Heart left ventricle (tissue), 16 donors: ENCODE measurements around the gene C5. TPM values are rescaled to one million over a fixed set of nuclear protein-coding genes. Genes with fewer than 3 reads are reported as not detected.

Experiments used
- ATAC-seq, 4 donors: fragments of 200-7000 bp; cut with Tn5 transposase; one replicate each; pipeline ENCODE4 v1.9.1; 2020 to 2022; ENCODE audit warnings: moderate library complexity in 4 of 4, mild to moderate bottlenecking in 3 of 4, moderate number of reproducible peaks in 1 of 4
- DNase-seq, 5 donors: peaks; one replicate each; pipeline ENCODE4 v3.0.0-alpha.2; 2020
- H3K27ac ChIP-seq, 12 donors: fragments of 200-600 bp; sonication (generic) in 4 of 12; one replicate each; pipeline versions ENCODE4 v1.5.0 to v1.8.0; 2016 to 2022; ENCODE audit warnings: mild to moderate bottlenecking in 2 of 12
- H3K27me3 ChIP-seq, 9 donors: fragments of 200-600 bp; sonication (generic) in 2 of 9; one replicate each; pipeline versions ENCODE4 v1.5.1 to v1.8.0; 2016 to 2022; ENCODE audit warnings: mild to moderate bottlenecking in 3 of 9
- H3K36me3 ChIP-seq, 9 donors: fragments of 200-600 bp; sonication (generic) in 2 of 9; one replicate each; pipeline versions ENCODE4 v1.5.0 to v1.8.0; 2018 to 2022; ENCODE audit warnings: mild to moderate bottlenecking in 2 of 9
- H3K4me1 ChIP-seq, 12 donors: fragments of 200-600 bp; sonication (generic) in 4 of 12; one replicate each; pipeline versions ENCODE4 v1.5.0 to v1.8.0; 2016 to 2022; ENCODE audit warnings: mild to moderate bottlenecking in 3 of 12
- H3K4me3 ChIP-seq, 12 donors: fragments of 200-600 bp; sonication (generic) in 4 of 12; one replicate each; pipeline versions ENCODE4 v1.5.0 to v1.8.0; 2017 to 2022; ENCODE audit warnings: mild to moderate bottlenecking in 9 of 12, moderate library complexity in 4 of 12
- H3K9me3 ChIP-seq, 12 donors: fragments of 200-600 bp; sonication (generic) in 4 of 12; one replicate each; pipeline versions ENCODE4 v1.5.0 to v1.8.0; 2016 to 2022; ENCODE audit warnings: mild to moderate bottlenecking in 1 of 12
- POLR2A ChIP-seq, 2 donors: fragments of 450-650 bp; IDR thresholded peaks; one replicate each; pipeline ENCODE4 v1.6.1; 2017; ENCODE audit warnings: antibody characterized with exemption in 2 of 2, mild to moderate bottlenecking in 2 of 2, moderate library complexity in 2 of 2
- WGBS, 4 donors: extraction: QIAGEN DNeasy Blood & Tissue Kit in 2 of 4; methylation state at CpG; one replicate each; pipeline versions ENCODE4 v1.1.5 to v1.1.7; 2013 to 2018; 5-methylcytosine and 5-hydroxymethylcytosine counted together
- intact Hi-C, 10 donors: fragments of 100-400 bp; cut with DNase I; formaldehyde crosslinking; loops; one replicate each; pipeline versions ENCODE4 v1.11.1 to v1.14.2; 2022
- polyA plus RNA-seq, 2 donors: library from polyadenylated mRNA; stranded (reverse); fragments of 200-250 nt; gene quantifications; one replicate each; pipeline ENCODE4 v1.2.3, GENCODE V29; 2013
- total RNA-seq, 9 donors: library from RNA; depleted of rRNA in 2 of 9; stranded (reverse); fragments of >200 nt in 2 of 9; fragmentation: NEBNext Ultra II Directional in 3 of 9; extraction: Animal tissue kit (Norgen Biotek cat#: 25700) in 3 of 9; gene quantifications; one replicate each; pipeline versions ENCODE4 v1.1.0 to v1.2.4, GENCODE V29; 2016 to 2023
- TF ChIP-seq, protein P1 (sequence below), 12 donors: fragments of 200-600 bp; sonication (generic) in 4 of 12; IDR thresholded peaks; one replicate each; pipeline versions ENCODE4 v1.5.0 to v1.8.0; 2018 to 2022; ENCODE audit warnings: antibody characterized with exemption in 12 of 12, mild to moderate bottlenecking in 5 of 12
- donor health status: ischemic (EF 13 %, LVEDD 7.1; RV severe dilation, severe dysfunction).
- donor health status: healthy with polysubstance abuse.
- donor health status: DM: no; HTN: yes; CAD: no.
- donor health status: DM: no; HTN: no; CAD: no.
- donor health status: ischemic (EF 25% LVEDD 6.9; RV normal size, moderate dysfunction).
- donor health status: ischemic (EF 25% LVEDD 5.7; RV mildly dilated, moderate dysfunction).
- donor health status: healthy.
- donor health status: DM: yes; HTN: yes; CAD: no.
- donor health status: ischemic (EF 35%, LVEDD 5.7; RV mildly dilated, moderate dysfunction).
- donor health status: nonischemic (EF 11% LVEDD 7.7; RV severe dilation, severe dysfunction).
- donor health status: DM: yes; HTN: yes; CAD: no.
- donor health status: PGD.
- donor health status: ischemic (EF 29% LVEDD 5.4; RV normal size, mild dysfunction).
- donor health status: nonischemic (EF 23%, LVEDD 6.1; RV moderate dilation, normal function).

The C5 gene
- total and polyA plus RNA-seq, 11 donors = 0.32 to 1.8 (median 0.54) TPM

DNA sequence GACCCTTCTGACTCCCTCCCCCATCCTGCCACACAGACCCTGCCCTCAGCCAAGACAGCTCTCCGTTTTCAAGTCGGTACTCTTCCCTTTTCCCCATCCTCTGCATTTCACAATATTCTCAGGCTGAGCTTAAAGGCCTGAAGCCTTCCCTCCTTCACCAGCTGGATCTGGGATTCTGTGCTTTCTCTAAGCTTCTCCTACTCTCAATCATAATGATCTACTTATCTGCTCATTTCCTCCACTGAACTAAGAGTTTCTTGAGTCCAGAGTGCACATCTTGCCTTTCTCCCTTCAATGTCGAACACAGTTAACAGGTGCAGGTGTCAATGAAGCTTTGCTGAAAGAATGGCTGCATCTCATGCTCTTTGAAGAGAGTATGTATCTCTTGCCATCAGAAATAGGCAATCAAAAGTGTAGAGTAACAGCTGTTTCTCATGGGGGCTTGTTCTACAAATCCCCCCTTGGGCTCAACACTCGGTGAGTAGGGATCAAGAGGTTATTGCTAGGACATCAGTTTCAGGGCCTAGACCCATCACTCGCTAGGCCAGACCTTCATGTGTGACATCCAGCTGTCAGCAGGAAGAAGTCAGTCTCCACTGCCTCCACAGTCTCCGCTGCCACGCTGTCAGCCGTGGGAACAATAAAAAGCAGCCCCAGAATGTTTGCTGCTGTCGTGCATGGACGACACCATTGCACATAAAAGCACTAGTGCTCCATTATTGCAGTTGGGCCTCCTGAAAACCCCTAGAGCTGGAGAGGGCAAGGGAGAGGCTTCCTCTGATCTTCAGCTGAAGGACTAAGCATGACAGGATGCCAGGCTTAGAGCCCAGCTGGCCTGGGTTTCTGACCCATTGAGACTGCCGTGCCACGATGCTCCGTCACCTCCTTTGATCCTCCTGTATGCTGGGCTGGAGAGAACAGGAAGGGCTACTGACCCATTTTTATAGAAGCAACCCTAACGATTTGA is 147.2 kb downstream of the C5 start:
- Histone ChIP-seq H3K27ac (peak overlapping the region in 1 of 12 donors; percentile 60), H3K4me1 (peaks cover 0 to 6% (median 0%) of the 10 kb centered on the region in 12 donors), H3K9me3 (no peaks in the 10 kb centered on the region), H3K27me3 (no peaks in the 10 kb centered on the region), H3K4me3 (no peak overlapping the region), H3K36me3 (peaks cover 0 to 44% (median 0%) of the 10 kb centered on the region in 9 donors)
- intact Hi-C loops = no loop called here
- TF ChIP-seq POLR2A (IDR thresholded peaks at IDR 0.05) = no peak
- TF ChIP-seq, protein P1, sequence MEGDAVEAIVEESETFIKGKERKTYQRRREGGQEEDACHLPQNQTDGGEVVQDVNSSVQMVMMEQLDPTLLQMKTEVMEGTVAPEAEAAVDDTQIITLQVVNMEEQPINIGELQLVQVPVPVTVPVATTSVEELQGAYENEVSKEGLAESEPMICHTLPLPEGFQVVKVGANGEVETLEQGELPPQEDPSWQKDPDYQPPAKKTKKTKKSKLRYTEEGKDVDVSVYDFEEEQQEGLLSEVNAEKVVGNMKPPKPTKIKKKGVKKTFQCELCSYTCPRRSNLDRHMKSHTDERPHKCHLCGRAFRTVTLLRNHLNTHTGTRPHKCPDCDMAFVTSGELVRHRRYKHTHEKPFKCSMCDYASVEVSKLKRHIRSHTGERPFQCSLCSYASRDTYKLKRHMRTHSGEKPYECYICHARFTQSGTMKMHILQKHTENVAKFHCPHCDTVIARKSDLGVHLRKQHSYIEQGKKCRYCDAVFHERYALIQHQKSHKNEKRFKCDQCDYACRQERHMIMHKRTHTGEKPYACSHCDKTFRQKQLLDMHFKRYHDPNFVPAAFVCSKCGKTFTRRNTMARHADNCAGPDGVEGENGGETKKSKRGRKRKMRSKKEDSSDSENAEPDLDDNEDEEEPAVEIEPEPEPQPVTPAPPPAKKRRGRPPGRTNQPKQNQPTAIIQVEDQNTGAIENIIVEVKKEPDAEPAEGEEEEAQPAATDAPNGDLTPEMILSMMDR (IDR thresholded peaks at IDR 0.05) = no peak
- WGBS, 4 donors = 76 to 84% (median 81%) methylated on average over 14 of the region's 14 CpGs
- no peak for DNase-seq
- ATAC-seq = no peak

Other genes starting within 250 kb of the C5 start
- gene PSMD5, start 207.4 kb downstream of the C5 start, total RNA-seq = 10 to 100 TPM; 10.2 to 17.9 (median 13.4) TPM
- gene PSMD5, start 207.4 kb downstream of the C5 start, polyA plus RNA-seq = 10 to 100 TPM in 1 of 2 donors, 1 to 10 TPM in 1; 4.8 to 16.5 TPM
- gene PHF19, start 173.1 kb downstream of the C5 start, total RNA-seq = 10 to 100 TPM in 8 of 9 donors, 1 to 10 TPM in 1; 9.6 to 28.0 (median 12.5) TPM
- gene PHF19, start 173.1 kb downstream of the C5 start, polyA plus RNA-seq = 10 to 100 TPM; 11.0 to 15.4 TPM
- gene TRAF1, start 123.5 kb downstream of the C5 start, total RNA-seq = 1 to 10 TPM in 7 of 9 donors, under 1 TPM in 2; 0.93 to 7.8 (median 1.8) TPM
- 1 to 10 TPM; 1.7 to 2.4 TPM for gene TRAF1, start 123.5 kb downstream of the C5 start, polyA plus RNA-seq
- 10 to 100 TPM in 1 of 9 donors, 1 to 10 TPM in 8; 2.5 to 11.4 (median 4.1) TPM for gene CNTRL, start 24.7 kb upstream of the C5 start, total RNA-seq
- gene CNTRL, start 24.7 kb upstream of the C5 start, polyA plus RNA-seq = 1 to 10 TPM; 2.6 to 2.9 TPM
- gene RAB14, start 151.6 kb upstream of the C5 start, total RNA-seq = 10 to 100 TPM; 23.9 to 66.9 (median 51.7) TPM
- 10 to 100 TPM; 15.8 to 37.0 TPM for gene RAB14, start 151.6 kb upstream of the C5 start, polyA plus RNA-seq
- 1,000 to 10,000 TPM in 2 of 9 donors, 100 to 1,000 TPM in 7; 422 to 2,088 (median 703) TPM for gene GSN, start 217.9 kb upstream of the C5 start, total RNA-seq
- 100 to 1,000 TPM; 379 to 481 TPM for gene GSN, start 217.9 kb upstream of the C5 start, polyA plus RNA-seq